Activated T-helper 1 cell treated with anti-CD3 and anti-CD28 coated beads, Interleukin-2, amount 50 U/mL, for 16 hours (primary cell): ENCODE results near the gene GPD2.
"Not testable (repeated sequence)": the region's sequence is repeated elsewhere in the genome, so short reads cannot be mapped to it uniquely, and the experiment has no call there.

Experiments
- DNase-seq, 2 donors: peaks; one replicate each; pipeline ENCODE4 v3.0.0-alpha.2; 2020; ENCODE audit warnings: low read depth in 1 of 2, low spot score in 1 of 2

The GPD2 gene

GRCh38 chr2:156585457-156585856 lies 149.3 kb downstream of the GPD2 start:
- no peak for DNase-seq

- DNase-seq, result no peak
These were observed 150.4 kb downstream of the GPD2 start for GRCh38 chr2:156586621-156587020.

- no peak for DNase-seq
These were observed 153.4 kb downstream of the GPD2 start for GRCh38 chr2:156589381-156590079.

- DNase-seq, result no peak
These were observed 154.0 kb downstream of the GPD2 start for GRCh38 chr2:156590085-156590739.

GRCh38 chr2:156592809-156593593 lies 156.8 kb downstream of the GPD2 start:
- no peak for DNase-seq

- DNase-seq, result no peak
These were observed 157.4 kb downstream of the GPD2 start for GRCh38 chr2:156593594-156593921.

- DNase-seq, result no peak
These were observed 162.4 kb downstream of the GPD2 start for GRCh38 chr2:156598563-156598962.

GRCh38 chr2:156600196-156600595 lies 164.0 kb downstream of the GPD2 start:
- DNase-seq, result no peak

- DNase-seq, result no peak
These were observed 165.8 kb downstream of the GPD2 start for GRCh38 chr2:156601855-156602551.

GRCh38 chr2:156602552-156602933 lies 166.4 kb downstream of the GPD2 start:
- no peak for DNase-seq

- no peak for DNase-seq
These were observed 179.7 kb downstream of the GPD2 start for GRCh38 chr2:156615836-156616322.

GRCh38 chr2:156618071-156618470 lies 181.9 kb downstream of the GPD2 start:
- not testable (repeated sequence) for DNase-seq

GRCh38 chr2:156619021-156619539 lies 182.9 kb downstream of the GPD2 start:
- no peak for DNase-seq

GRCh38 chr2:156622491-156622890 lies 186.3 kb downstream of the GPD2 start:
- no peak for DNase-seq

- DNase-seq, result no peak
These were observed 189.4 kb downstream of the GPD2 start for GRCh38 chr2:156625360-156626170.

- no peak for DNase-seq
These were observed 190.8 kb downstream of the GPD2 start for GRCh38 chr2:156626931-156627330.

- DNase-seq, result no peak
These were observed 194.6 kb downstream of the GPD2 start for GRCh38 chr2:156630579-156631337.

GRCh38 chr2:156635646-156636045 lies 199.5 kb downstream of the GPD2 start:
- DNase-seq, result no peak
